Measurements from ENCODE around the gene PHF2. TPM values are rescaled to one million over a fixed set of nuclear protein-coding genes. Genes with fewer than 3 reads are reported as not detected.

PHF2 gene
- polyA plus RNA-seq, 3 donors, result 34.4 to 42.1 (median 39.2) TPM

DNA sequence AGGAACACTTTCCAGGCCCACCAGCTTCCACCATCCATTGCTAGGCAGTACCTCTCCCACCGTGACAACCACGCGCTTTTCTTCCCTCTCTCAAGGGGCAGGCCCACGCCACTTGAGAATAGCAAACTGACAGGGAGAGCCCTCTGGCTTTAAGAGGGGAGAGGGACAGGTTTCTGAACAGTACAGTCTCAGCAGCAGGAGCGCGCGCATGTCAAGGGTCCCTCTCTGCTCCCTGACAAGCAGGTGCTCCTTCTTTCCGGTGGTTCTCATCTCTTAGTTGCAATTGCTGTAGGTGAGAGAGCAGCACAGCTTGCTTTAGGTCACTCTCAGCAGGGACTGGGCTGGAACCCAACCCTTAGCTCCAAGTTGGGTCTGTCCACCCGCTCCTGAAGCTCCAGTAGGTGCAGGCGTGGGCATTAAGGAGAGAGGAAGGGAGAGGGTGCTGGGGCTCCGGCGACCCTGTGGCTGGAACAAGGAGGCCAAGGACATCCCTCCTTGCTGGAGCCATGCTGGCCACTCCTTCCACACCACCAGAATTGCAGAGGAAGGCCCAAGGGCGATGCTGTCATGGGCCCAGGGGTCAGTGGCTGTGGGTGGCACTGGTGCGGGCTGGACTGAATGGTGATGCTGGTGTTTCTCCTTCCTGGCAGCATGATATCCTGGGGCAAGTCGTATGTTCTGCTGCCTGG lies 9.0 kb upstream of the PHF2 start:
- no peak for DNase-seq

DNA sequence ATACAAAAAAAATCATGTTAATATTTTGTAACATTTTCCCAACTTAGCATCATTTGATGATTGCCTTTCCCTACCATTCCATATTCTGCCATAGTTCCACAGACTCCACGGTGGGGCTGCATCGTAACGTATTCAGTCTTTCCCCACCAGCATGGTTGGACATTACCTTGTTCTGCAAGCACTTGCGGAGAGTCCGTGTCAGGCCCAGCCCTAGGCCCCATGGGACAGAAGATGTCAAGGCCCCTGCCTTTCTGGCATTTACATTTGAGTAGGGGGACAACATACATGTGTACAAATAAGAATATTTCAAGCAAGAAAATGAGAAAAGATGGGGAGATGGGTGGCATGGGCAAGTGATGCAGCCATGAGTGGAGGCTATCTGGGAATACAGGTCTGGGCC lies 8.2 kb upstream of the PHF2 start:
- DNase-seq, result no peak

DNA sequence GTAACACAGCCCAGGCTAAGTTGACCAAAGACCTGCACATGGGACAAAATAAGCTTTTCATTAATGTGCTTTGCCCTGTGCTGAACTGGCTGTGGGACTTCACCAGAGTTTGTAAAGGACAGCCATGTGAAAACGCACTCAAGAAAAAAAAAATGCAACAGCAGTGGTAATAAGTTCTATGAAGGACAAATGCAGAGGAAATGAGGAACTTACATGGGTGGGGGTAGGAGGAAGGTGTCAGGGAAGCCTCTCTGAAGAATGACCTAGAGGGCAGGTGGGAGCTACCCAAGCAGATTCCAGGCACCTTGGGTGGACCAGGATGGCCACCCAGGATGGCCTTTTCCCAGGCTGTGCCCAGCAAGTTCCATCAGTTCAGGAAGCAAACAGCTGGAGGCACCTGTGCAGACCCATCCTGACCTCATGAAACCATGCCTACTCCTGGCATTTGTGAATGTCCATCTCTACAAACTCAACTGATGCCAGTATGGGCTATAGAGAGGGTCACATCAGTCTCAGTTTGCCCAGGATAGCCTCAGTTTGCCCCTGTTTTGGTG lies 6.7 kb upstream of the PHF2 start:
- DNase-seq, result no peak

DNA sequence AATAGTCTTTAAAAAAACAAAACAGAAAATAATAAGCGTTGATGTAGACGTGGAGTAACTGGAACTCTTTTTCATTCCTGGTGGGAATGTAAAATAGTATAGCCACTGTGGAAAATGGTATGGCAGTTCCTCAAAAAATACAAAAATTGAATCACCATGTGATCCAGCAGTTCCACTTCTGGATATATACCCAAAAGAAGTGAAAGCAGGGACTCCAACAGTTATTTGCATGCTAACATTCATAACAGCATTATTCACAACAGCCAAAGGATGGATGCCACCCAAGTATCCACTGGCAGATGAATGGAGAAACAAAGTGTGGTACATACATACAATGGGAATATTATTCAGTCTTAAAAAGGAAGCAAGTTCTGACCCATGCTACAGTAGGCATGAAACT lies 4.2 kb upstream of the PHF2 start:
- no peak for DNase-seq

DNA sequence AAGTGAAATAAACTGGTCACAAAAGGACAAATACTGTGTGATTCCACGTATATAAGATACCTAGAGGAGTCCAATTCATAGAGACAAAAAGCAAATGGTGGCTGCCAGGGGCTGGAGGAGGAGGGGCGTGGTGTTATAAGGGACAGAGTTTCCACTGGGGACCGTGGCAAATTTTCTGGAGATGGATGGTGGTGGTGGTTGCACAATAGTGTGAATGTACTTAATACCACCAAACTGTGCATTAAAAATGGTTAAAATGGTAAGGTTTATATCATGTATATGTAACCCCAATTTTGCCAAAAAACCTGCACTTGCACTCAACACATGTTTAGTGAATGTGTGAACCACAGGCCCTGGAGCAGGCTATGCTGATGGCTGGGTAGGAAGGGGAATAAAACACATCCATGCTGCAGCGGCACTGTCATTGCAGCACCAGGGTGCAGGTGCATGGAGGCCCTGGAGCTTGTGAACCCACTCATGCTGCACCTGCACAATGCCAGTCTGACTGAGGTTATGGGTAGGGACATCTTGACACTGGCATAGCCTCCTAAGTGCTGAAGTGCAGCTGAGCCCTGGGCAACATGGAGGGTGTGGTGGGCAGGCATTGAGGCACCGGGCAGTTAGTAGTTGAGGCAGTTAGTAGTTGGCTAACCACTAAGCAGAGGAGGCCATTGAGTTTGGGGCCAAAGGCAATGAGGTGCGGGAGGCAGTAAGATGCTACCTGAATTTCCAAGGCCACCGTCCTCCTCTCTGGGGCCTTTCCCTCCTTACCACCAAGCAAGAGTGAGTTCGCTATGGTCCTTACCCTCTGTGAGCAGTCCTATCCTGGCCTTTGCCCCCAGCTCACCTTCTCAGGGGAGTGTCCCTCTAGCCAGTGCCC lies 3.5 kb upstream of the PHF2 start:
- no peak for DNase-seq

DNA sequence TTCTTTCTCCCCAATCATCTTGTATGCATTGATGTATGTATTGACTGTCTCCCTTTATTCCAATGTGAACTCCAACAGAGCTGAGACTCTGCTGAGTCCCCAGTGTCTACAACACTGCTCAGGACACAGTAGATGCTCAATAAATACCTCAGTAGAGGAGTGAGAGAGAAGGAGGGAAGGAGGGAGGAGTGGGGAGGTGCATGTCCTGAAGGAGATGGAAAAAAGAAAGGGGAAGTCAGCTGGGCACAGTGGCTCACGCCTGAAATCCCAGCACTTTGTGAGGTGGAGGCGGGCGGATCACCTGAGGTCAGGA lies 2.9 kb upstream of the PHF2 start:
- no peak for DNase-seq

DNA sequence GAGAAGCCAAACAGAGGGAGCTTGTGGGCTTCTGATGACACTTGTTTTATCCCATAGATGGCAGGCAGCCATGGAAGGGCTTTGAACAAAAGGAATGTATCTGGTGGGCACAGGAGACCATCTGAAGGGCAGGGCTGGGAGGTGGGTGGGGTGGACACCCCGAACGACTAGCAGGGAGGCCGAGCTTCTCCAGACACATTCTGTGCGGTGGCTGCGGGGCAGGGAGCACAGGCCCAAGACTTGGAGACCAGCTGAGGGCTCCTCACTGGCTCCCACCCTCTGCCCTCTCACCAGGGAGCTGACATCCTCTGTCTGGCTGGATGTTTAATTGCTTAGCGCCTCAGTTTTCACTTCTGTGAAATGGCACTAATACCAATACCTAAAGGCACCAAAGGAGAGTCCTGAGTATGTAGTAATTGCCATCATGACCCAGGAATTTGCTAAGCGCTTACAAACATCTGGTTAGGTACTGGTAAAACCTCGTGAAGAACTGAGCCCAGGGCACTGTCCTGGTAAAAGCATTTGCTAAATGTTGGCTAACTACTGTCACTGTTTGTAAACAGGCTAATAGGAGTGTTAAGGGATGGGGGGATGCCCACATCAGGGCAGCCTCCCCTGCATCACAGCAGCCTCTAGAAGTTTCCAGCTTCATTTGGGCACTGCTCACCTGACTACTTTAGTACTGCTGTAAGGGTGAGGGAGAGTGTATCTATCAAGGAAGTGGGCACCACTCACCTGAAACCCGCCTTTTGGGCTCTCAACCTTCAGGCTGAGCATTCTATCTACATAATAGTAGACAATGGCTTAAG lies 2.1 kb upstream of the PHF2 start:
- no peak for DNase-seq

DNA sequence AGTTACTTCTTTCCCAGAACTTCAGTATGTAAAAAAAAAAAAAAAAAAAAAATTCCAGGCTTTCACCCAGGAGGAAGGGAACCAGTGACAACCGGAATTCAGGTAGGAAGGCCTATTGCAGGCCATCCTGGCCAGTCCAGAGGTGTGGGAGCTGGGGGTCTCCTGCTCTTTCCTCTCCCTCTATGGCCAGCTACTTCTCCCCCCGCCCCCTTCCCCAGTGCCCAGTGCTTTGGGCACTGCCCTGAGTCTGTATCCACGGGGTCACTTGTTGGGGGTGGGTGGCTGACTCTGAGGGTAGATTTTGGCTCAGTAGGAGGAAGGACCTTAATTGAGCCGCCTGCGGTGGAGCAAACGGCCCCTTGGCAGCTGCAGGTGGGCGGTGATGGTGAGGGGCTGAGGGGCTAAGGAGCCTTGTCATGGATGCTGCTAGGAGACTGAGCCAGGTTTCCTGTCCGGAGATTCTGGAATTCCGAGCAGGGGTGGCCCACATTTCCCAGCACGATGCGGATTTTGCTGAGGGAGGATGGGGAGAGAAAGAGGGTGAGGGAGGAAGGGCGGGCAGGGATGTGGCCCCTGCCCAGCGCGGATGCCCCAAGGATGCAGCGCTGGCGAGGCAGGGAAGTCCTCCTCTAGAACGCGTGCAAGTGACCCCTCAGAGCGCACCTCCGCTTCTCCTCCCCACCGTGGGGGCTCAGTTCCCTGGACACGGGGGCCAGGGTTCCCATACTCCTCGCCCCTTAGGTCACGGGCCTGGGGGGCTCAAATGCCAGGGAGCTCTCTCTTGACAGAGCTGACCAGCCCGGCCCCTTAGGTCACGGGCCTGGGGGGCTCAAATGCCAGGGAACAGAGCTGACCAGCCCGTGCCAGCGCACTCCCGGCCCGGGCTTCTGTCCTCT lies 1.2 kb upstream of the PHF2 start:
- no peak for DNase-seq

DNA sequence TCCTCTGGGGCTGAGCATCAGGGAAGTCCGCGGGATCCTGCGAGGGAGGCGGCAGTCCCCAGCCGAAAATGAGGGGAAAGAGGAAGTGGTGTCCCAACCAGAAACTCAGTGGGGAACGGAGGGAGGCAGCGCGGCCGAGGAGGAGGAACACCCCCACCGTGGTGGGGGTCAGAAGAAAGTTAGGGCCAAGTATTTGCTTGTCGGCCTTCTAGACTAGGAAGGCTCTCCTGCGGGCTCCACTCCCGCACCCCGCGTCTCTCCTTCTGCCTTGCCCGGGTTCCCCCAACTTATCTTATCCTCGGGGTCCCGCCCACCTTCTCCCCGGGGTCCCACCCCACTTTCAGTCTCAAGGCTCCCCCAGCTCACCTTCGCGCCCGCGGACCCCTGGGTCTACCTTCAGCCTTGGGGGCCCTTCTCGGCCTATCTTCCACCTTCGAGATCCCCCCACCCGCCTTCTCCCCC lies 557 bp upstream of the PHF2 start:
- DNase-seq, result no peak

DNA sequence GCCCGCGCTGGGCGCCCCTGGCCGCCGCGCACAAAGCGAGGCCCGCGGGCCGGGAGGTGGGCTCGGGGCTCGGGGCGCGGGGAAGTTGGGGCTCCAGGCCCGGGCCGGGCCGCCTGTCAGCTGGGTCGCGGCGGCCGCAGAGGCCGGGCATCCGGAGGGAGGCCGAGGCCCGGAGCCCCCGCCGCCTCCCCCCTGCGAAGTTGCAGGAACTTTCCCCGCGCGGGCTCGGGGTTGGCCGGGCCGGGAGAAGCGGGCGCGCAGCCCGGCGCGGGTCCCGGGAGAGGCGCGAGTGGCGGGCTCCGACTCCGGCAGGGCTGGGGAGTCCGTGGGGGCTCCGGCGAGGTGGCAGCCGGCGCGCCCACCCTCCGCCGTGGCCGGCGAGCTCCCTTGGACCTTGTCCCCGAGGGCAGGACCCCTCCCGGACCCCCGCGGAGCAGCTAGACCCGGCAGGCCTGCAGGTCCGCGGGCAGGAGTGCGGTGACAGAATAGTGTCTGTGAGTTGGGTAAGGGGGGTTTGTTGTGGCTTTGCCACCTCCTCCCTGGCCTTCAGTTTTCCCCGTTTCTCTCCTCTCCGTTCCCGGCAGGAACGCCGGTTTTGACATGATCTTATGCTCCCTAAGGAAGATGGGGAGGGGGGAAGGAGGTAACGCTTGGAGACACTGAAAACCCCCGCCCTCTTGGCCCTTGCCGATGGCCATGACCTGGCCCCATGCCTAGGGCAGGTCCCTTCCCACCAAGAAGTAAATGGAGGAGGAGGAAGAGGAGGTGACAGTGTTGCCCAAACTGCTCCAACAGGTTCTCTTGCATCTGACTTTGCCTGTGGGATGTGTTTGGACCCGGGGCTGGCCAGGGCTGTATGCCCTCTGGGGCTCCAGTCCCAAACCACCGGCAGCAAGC lies 942 bp downstream of the PHF2 start:
- DNase-seq, result no peak

DNA sequence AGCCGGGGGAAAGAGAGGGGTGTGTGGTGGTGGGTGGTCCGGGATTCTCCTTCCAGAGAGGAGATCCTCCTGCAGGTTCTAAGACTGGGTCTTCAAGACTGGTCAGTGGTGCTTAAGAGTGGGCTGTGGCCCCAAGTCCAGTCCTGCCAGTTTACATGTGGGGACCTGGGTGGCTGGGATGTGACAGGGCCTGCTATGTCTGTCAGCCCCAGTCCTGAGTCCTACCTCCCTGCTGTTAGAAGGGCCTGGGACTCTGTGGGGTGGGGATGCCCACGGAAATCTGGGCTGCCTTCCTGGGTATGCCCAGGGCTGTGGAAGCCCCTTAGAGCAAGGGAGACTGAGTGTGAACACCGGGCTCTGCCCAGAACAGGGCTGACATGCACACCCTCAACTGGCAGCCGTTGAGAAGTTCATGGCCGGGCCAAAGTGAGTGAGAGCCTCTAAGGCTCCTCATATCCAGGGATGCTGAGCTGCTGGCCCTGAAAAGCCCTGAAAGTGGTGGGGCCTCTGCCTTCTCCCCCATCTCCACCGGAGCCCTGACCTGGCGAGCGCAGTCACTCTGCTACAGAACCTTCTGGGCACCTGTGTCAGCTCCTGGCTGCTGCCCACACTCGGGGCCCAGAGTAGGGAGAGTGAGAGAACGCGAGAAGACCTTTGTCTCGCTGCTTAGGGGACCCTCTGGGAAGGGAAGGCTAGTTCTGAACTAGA lies 1.7 kb downstream of the PHF2 start:
- DNase-seq, result no peak

DNA sequence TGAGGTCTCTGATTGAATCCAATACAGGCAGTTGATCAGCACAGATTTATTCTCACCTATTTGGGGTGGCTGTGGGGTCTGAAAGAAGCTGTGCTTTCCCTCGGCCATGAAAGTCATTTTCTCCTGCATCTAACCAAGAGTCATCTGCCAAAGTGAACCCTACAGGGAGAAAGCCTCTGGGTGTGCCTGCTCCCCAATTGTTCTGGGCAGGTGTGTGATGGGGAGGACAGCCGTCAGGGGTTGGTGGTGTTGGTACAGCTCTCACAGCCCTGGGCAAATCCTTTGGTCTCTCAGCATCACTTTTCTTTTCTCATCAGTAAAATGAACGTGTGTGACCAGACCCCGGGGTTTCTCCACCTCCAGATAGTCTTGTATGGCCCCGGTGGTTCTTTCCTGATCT lies 2.5 kb downstream of the PHF2 start:
- no peak for DNase-seq

DNA sequence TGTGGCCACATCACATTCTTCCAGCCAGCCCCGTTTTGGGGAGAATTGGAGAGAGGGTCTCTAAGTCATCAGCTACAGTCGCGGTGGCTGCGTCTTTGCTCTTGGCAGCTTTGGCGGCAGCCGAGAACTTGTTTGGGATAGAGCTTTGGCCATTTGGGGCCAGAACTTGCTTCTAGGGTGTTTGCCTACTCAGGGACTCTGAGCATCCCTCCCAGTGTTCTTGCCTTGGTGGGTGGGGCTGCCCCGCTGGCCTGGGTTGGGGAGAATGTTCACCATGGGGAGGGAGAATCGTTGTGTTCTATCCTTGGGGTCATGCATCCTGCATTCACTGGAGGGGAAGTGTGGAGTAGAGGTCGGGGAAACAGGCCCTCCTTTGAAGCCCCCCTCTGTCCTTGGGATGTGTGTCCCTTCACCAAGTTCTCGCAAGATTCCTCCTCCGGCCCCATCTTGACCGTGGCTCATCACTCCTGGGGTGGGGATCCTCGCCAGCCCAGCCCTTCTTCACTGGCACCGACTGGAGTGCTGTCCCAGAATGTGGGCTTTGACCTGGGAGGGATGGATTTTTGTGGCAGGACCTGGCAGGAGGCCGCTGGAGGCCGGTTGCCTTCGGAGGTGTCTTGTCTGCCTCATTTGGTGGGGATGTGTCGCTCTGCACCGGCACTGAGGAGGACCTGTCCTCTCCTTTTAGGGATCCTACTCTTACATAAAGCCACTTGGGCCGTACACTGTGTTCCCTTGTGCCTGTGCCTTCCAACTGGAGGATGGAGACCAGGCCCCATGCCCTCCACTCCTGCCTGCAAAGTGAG lies 3.5 kb downstream of the PHF2 start:
- no peak for DNase-seq

DNA sequence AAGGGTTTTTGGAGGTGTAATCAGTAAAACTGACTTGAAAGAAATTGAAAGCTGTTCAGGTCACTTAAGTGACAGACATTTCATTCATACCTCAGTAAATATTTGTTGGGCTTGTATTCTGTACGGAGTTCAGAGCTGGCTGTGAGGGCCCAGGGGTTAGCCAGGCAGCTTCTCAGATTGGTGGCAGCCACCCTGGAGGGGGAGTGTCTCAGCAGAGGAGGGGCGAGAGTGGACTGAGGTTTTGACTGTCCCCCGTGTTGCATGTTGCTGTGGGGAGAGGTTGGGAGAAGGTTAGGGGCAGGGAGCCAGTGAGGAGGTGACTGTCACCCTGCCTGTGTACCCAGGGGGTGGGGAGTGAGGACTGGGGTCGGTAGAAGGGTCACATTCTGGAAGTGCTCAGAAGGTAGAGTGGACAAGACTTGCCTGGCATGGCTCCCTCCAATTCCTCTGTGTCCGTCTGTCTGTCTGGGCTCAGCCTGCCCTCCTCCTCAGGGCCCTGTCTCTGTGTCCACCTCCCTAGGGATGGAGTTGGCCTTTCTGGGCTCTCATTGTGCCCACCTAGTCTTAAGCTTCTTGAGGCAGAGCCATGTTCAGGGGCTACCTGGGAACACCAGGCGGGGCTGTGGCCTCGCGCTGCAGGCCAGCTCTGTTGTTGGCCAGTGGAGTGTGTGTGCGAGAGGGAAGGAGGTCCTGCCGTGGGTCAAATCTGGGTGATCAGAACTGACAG lies 4.4 kb downstream of the PHF2 start:
- no peak for DNase-seq

DNA sequence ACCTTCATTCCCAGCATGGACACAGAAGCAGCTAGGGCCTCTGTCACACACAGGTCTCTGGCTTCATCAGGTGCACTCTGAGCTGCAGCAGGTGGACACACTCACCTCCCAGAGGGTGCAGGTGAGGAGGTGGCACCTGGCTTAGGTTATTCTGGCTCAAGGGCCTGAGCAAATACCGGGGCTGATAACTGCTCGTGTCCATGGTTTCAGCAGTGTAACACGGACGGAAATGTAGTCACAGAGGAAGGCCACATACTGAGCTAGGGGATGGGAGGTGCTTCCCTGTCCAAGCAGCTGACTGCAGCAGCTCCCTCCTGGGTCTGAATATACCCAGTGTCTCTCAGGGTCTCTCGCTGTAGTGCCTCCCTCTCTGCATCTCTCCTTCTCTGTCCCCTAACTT lies 5.7 kb downstream of the PHF2 start:
- no peak for DNase-seq

DNA sequence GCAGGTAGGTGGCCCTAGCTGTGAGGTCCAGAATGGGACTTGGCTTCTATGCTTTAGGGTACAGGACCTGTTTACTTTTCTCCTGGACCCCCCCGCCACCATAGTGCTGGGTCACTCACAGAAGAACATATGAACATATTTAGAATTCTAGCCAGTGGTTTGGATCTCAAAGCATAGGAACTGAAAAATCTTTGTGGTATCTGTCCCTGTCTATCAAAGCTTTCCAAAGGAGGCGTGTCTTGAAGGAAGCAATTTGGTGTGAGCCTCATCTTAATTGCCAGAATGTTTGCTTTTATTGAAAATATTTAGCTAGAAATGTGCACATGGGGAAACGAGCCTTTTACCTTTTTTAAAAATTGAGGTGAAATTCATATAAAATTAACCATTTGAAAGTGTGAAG lies 6.2 kb downstream of the PHF2 start:
- no peak for DNase-seq

DNA sequence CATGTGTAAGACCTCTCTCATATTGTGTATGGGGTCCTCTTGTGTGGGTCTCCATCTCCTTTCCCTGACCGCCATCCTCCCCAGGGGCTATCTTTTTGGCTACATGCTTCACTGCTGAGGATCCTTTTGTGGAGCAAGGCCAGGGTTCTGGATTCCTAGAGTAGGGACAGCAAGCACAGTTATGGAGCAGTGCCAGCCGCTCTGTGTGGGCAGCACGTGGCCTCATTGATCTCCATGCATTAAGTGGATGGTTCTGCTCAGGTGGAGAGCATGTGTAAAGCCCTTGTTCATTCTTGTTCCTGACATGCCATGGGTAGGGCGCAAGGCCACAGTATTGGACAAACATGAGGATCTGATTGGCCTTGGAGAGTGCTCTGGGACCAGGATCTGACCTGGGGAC lies 8.9 kb downstream of the PHF2 start:
- DNase-seq, result no peak

DNA sequence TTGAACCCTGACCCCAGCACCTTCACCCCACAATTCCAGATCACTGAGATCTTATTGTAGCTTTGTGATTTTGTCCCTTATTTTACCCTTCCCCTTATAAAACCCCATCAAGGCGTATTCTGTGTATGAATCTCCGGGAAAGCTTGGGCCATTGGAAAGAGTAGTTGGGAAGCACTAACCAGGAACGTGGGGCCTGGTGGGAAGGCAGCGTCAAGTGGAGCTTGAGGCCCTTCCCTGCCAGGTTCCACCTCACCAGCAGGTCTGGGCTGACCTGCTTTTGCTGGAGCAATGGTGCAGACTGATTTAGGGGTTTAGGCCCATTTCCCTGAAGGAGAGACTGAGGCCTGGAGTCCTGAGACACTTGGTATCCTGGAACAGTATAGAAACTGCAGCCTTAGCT lies 9.3 kb downstream of the PHF2 start:
- DNase-seq, result no peak
